Natural killer cell (primary cell): Measurements from ENCODE around the gene CLSTN2. TPM values are rescaled to one million over a fixed set of nuclear protein-coding genes. Genes with fewer than 3 reads are reported as not detected.

ENCODE experiments used
- ATAC-seq, 3 donors: fragments of 150-1000 bp in 2 of 3; fragments of 200-7000 bp in 1 of 3; cut with Tn5 transposase; 1 replicate in 1 of 3; 2 replicates in 2 of 3; pipeline ENCODE4 v1.10.0; 2021; ENCODE audit warnings: mild to moderate bottlenecking in 2 of 3, moderate library complexity in 2 of 3
- DNase-seq, 2 donors: peaks; one replicate each; pipeline versions ENCODE4 v3.0.0 to v3.0.0-alpha.2; 2013 to 2021; ENCODE audit warnings: mixed read lengths in 1 of 2
- H3K27ac ChIP-seq: one replicate; pipeline ENCODE4 v1.5.1; 2013; ENCODE audit warnings: mild to moderate bottlenecking, low read length
- H3K27me3 ChIP-seq: one replicate; pipeline ENCODE4 v1.6.1; 2013; ENCODE audit warnings: low read length; ENCODE audit not compliant: control insufficient read depth, insufficient read depth
- H3K36me3 ChIP-seq: one replicate; pipeline ENCODE4 v1.6.1; 2013; ENCODE audit warnings: low read length; ENCODE audit not compliant: control insufficient read depth, insufficient read depth
- H3K4me1 ChIP-seq: one replicate; pipeline ENCODE4 v1.6.1; 2013; ENCODE audit warnings: low read length; ENCODE audit not compliant: control insufficient read depth, insufficient read depth
- H3K4me3 ChIP-seq: one replicate; pipeline ENCODE4 v1.5.1; 2013; ENCODE audit warnings: low read length
- H3K9me3 ChIP-seq: one replicate; pipeline ENCODE4 v1.6.1; 2013; ENCODE audit warnings: low read length; ENCODE audit not compliant: control insufficient read depth, insufficient read depth
- H3K27ac Mint-ChIP-seq, 2 donors: one replicate each; pipeline ENCODE4 v1.8.0; 2022; ENCODE audit warnings: mild to moderate bottlenecking in 2 of 2, mixed read lengths in 2 of 2, moderate library complexity in 1 of 2
- H3K27me3 Mint-ChIP-seq, 2 donors: one replicate each; pipeline ENCODE4 v1.8.0; 2022; ENCODE audit warnings: low read depth in 2 of 2, mixed read lengths in 2 of 2
- H3K36me3 Mint-ChIP-seq: one replicate; pipeline ENCODE4 v1.8.0; 2022; ENCODE audit warnings: mixed read lengths
- H3K4me1 Mint-ChIP-seq, 2 donors: one replicate each; pipeline ENCODE4 v1.8.0; 2022; ENCODE audit warnings: mixed read lengths in 2 of 2
- H3K4me3 Mint-ChIP-seq: one replicate; pipeline ENCODE4 v1.8.0; 2022; ENCODE audit warnings: mild to moderate bottlenecking, moderate library complexity, mixed read lengths
- H3K9me3 Mint-ChIP-seq, 2 donors: one replicate each; pipeline ENCODE4 v1.8.0; 2022; ENCODE audit warnings: mixed read lengths in 2 of 2
- WGBS: methylation state at CpG from one replicate; pipeline ENCODE4 v1.1.7; 2013; ENCODE audit warnings: missing lambda C conversion rate; ENCODE audit not compliant: insufficient coverage; 5-methylcytosine and 5-hydroxymethylcytosine counted together
- intact Hi-C: fragments of 100-400 bp; cut with micrococcal nuclease; formaldehyde crosslinking; loops from one replicate; pipeline ENCODE4 v1.14.2; 2022
- total RNA-seq, 4 donors: library from RNA; stranded (reverse); fragments of 120-200 nt in 1 of 4; gene quantifications; one replicate each; pipeline versions ENCODE4 v1.2.3 to v1.2.4, GENCODE V29; 2013 to 2022
- TF ChIP-seq, protein P1 (sequence below): fragments of 200-600 bp; IDR thresholded peaks from one replicate; pipeline ENCODE4 v1.8.0; 2022; ENCODE audit warnings: antibody characterized with exemption

The CLSTN2 gene
- total RNA-seq, 3 donors from 2014 or later (not counting 1 experiment from before 2014, with no cell fraction given) = 0.05 TPM; not detected in 2

DNA sequence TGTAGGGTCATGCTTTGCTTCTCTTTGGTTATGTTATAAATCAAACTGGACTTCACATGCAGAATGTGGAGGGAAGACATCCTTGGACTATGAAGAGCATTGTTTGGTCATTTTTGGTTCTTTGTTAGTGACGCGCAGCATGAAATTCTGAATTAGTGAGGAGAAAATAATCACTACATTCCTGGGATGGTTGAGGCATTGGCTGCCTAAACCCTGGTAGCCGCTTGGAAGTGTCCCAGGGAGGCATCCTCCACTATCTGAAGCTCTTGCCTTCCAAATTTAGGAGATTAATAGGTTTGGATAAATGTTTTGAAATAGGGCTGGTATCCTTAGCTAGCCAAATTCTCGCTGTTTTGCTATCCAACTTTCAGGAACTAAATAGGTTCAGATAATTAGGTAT lies 96.2 kb downstream of the CLSTN2 start:
- intact Hi-C loops = no loop called here
- H3K27me3 Mint-ChIP-seq = peaks cover 4 to 6% of the 10 kb centered on the region in 2 donors
- ATAC-seq = no peak
- no peaks in the 10 kb centered on the region for H3K4me1 ChIP-seq
- H3K27ac Mint-ChIP-seq = no peak overlapping the region
- WGBS = 91% methylated on average over 4 of the region's 4 CpGs
- DNase-seq = no peak
- no peak overlapping the region for H3K4me3 ChIP-seq
- no peak overlapping the region for H3K27ac ChIP-seq
- H3K36me3 Mint-ChIP-seq = no peaks in the 10 kb centered on the region
- no peaks in the 10 kb centered on the region for H3K9me3 Mint-ChIP-seq
- TF ChIP-seq, protein P1, sequence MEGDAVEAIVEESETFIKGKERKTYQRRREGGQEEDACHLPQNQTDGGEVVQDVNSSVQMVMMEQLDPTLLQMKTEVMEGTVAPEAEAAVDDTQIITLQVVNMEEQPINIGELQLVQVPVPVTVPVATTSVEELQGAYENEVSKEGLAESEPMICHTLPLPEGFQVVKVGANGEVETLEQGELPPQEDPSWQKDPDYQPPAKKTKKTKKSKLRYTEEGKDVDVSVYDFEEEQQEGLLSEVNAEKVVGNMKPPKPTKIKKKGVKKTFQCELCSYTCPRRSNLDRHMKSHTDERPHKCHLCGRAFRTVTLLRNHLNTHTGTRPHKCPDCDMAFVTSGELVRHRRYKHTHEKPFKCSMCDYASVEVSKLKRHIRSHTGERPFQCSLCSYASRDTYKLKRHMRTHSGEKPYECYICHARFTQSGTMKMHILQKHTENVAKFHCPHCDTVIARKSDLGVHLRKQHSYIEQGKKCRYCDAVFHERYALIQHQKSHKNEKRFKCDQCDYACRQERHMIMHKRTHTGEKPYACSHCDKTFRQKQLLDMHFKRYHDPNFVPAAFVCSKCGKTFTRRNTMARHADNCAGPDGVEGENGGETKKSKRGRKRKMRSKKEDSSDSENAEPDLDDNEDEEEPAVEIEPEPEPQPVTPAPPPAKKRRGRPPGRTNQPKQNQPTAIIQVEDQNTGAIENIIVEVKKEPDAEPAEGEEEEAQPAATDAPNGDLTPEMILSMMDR = no peak
- H3K27me3 ChIP-seq = no peaks in the 10 kb centered on the region
- no peak overlapping the region for H3K4me3 Mint-ChIP-seq
- no peaks in the 10 kb centered on the region for H3K36me3 ChIP-seq
- H3K9me3 ChIP-seq = no peaks in the 10 kb centered on the region
- H3K4me1 Mint-ChIP-seq = no peaks in the 10 kb centered on the region

DNA sequence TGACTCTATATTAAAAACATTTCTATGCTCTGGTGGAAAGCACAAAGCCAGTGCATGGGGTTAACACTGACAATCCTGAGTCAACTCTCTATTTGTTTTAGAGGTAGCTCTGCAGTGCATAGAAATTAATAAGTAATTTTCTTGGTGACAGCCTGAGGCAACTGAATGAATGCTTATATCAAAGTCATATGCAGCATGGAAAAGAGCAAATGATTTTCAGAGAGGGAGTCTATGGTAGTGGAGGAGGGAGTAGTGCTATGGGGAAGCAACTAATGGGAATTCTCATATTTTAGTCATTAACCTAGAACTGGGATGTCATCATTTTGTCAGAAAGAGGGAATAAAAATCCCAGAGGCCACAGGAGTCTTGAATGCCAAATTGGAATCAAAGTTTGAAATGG lies 99.1 kb downstream of the CLSTN2 start:
- TF ChIP-seq, protein P1 = no peak
- Mint-ChIP-seq H3K36me3 (no peaks in the 10 kb centered on the region), H3K27me3 (peaks cover 4 to 7% of the 10 kb centered on the region in 2 donors), H3K4me1 (no peaks in the 10 kb centered on the region), H3K4me3 (no peak overlapping the region), H3K9me3 (no peaks in the 10 kb centered on the region), H3K27ac (no peak overlapping the region)
- no peak overlapping the region for H3K4me3 ChIP-seq
- no peak overlapping the region for H3K27ac ChIP-seq
- no peaks in the 10 kb centered on the region for H3K27me3 ChIP-seq
- no peaks in the 10 kb centered on the region for H3K4me1 ChIP-seq
- intact Hi-C loops = no loop called here
- no peak for DNase-seq
- no peaks in the 10 kb centered on the region for H3K36me3 ChIP-seq
- ATAC-seq = no peak
- H3K9me3 ChIP-seq = no peaks in the 10 kb centered on the region

DNA sequence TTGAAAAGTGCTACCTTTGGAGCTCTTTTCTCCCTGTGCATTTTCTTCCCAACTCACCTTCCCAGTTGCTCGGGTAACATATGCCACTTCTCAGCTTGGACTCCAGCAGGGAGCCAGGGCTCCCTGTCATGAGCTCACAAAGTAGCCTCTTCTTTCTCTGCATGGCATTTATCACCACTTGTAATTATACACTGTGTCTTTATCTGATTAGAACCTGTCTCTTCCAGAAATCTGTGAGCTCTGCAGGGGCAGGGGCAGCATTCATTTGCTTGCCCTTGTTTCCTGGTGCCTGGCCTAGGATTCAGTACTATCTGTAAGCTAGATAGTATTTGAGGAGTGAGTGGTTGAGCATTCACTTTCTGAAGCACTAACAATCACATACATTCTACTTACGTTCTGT lies 100.9 kb downstream of the CLSTN2 start:
- Mint-ChIP-seq H3K4me1 (no peaks in the 10 kb centered on the region), H3K27ac (no peak overlapping the region), H3K27me3 (peaks cover 4 to 7% of the 10 kb centered on the region in 2 donors), H3K4me3 (no peak overlapping the region), H3K9me3 (no peaks in the 10 kb centered on the region), H3K36me3 (no peaks in the 10 kb centered on the region)
- Histone ChIP-seq H3K27ac (no peak overlapping the region), H3K4me3 (no peak overlapping the region), H3K27me3 (no peaks in the 10 kb centered on the region), H3K4me1 (no peaks in the 10 kb centered on the region), H3K9me3 (no peaks in the 10 kb centered on the region), H3K36me3 (no peaks in the 10 kb centered on the region)
- TF ChIP-seq, protein P1 = no peak
- WGBS = 44% methylated on average over 1 of the region's 2 CpGs
- ATAC-seq (no peak), DNase-seq (no peak)
- intact Hi-C loops = no loop called here

DNA sequence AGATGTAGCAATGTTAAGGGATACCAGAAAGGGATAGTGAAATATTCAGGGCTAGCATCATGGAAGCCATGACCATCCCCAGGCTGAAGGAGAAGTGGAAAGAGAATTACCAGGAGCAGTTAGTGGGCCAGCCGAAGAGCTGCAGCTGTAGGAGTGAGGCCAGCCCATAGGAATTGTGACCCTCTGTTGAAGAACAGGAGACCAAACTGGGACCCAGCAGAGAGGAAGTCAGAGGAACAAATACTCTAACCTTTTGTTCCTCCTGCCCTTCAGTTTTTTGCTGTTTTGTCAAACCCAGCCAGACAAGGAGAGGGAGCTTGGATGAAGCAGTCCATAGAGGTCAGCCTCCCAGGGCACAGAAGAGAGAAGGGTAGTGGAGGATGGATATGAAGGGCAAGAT lies 115.4 kb downstream of the CLSTN2 start:
- H3K9me3 ChIP-seq = peaks cover 3% of the 10 kb centered on the region

More for the DNA sequence above, 115.4 kb downstream of the CLSTN2 start:
- Histone ChIP-seq H3K4me1 (no peaks in the 10 kb centered on the region), H3K4me3 (no peak overlapping the region), H3K27ac (no peak overlapping the region), H3K36me3 (no peaks in the 10 kb centered on the region), H3K27me3 (no peaks in the 10 kb centered on the region)
- Mint-ChIP-seq H3K27ac (no peak overlapping the region), H3K36me3 (no peaks in the 10 kb centered on the region), H3K27me3 (peaks cover 0 to 11% of the 10 kb centered on the region in 2 donors), H3K9me3 (peaks cover under 1 to 6% of the 10 kb centered on the region in 2 donors), H3K4me3 (no peak overlapping the region), H3K4me1 (no peaks in the 10 kb centered on the region)
- DNase-seq (no peak), ATAC-seq (no peak)
- TF ChIP-seq, protein P1 = no peak
- intact Hi-C loops = no loop called here
- 88% methylated on average over 1 of the region's 1 CpG for WGBS
